ENCODE measurements around the gene RPL34. TPM values are rescaled to one million over a fixed set of nuclear protein-coding genes. Genes with fewer than 3 reads are reported as not detected.

The RPL34 gene
- total and polyA plus RNA-seq, 4 donors, result 735 to 5,853 (median 1,671) TPM

DNA sequence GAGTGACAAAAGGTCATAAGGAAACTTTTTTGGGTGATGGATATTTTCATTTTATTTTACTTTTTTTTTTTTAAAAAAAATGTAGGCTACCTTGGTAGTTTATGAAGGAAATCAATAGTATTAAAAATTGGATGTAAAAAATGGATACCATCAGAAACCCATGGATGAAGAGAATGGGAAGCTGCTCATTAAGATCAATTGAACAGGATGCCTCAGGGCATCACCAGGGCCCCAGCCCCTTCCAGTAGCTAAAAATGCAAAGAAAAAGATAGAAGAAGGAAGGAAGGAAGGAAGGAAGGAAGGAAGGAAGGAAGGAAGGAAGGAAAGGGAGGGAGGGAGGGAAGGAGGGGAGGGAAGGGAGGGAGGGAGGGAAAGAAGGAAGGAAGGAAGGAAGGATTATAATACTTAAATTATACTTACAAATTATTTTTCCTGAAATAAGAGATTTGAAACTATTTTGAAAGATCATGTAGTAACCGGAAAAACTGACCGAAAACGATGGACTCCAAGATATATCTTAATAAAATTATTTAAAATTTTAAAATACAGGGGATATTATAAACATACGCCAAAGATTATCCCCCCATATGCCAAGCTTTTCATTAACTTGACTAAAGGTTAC lies 54.1 kb downstream of the RPL34 start:
- no peaks in the 10 kb centered on the region for H3K4me1 ChIP-seq (ENCODE audit: control insufficient read depth in 5 of 5, insufficient read depth in 5 of 5, low read length in 5 of 5)
- H3K36me3 ChIP-seq (ENCODE audit: control insufficient read depth in 4 of 4, insufficient read depth in 4 of 4, low read length in 4 of 4), result peaks cover 0 to 7% (median under 1%) of the 10 kb centered on the region in 4 donors
- no peak overlapping the region for H3K27ac ChIP-seq (ENCODE audit: low read depth in 1 of 2, low read length in 1 of 2)
- 71 to 72% methylated on average over 4 of the region's 4 CpGs for WGBS, 2 donors
- H3K27me3 ChIP-seq (ENCODE audit: control insufficient read depth in 3 of 3, insufficient read depth in 3 of 3, low read length in 2 of 3), result no peaks in the 10 kb centered on the region
- no peak overlapping the region for H3K9ac ChIP-seq (ENCODE audit: insufficient read depth in 1 of 2, low read length in 2 of 2)
- no peak for TF ChIP-seq CTCF (IDR thresholded peaks at IDR 0.05; ENCODE audit: control extremely low read depth, extremely low read depth)
- H3K9me3 ChIP-seq (ENCODE audit: control insufficient read depth in 4 of 4, insufficient read depth in 3 of 4, low read length in 3 of 4), result no peaks in the 10 kb centered on the region
- DNase-seq (no peak), ATAC-seq (ENCODE audit: insufficient read depth, low FRiP score) (no peak)
- no peak overlapping the region for H3K4me3 ChIP-seq

Small RNA genes within 50 kb of the gene (small RNA-seq; reads per million reads assigned to genes)
- gene RNU6-431P (ENCODE audit: low replicate concordance), result not detected

Other genes starting within 250 kb of the RPL34 start
- 10 to 100 TPM; 87.5 to 92.6 TPM for gene OSTC, start 30.0 kb downstream of the RPL34 start, total RNA-seq
- 100 to 1,000 TPM; 101 to 149 TPM for gene OSTC, start 30.0 kb downstream of the RPL34 start, polyA plus RNA-seq
- gene ETNPPL, start 142.5 kb downstream of the RPL34 start, total RNA-seq, result not detected
- under 1 TPM in 1 of 2 donors, not detected in 1; 0.08 TPM for gene ETNPPL, start 142.5 kb downstream of the RPL34 start, polyA plus RNA-seq

Data from lung (tissue), 13 donors.